HG02884 (cell line): ENCODE data around the gene GRK2.
"Not testable (repeated sequence)": the region's sequence is repeated elsewhere in the genome, so short reads cannot be mapped to it uniquely, and the experiment has no call there.

Source experiments
- ATAC-seq: cut with Tn5 transposase; IDR thresholded peaks from one replicate; pipeline ENCODE4 v1.9.1; 2021; ENCODE audit warnings: mild to moderate bottlenecking, moderate library complexity; ENCODE audit not compliant: unreplicated experiment

The GRK2 gene

GRCh38 chr11:67253872-67254624, 12.2 kb upstream of the GRK2 start:
- no peak for ATAC-seq

GRCh38 chr11:67254798-67255197, 11.5 kb upstream of the GRK2 start:
- no peak for ATAC-seq

GRCh38 chr11:67255353-67255752, 10.9 kb upstream of the GRK2 start:
- no peak for ATAC-seq

GRCh38 chr11:67255864-67256263, 10.4 kb upstream of the GRK2 start:
- no peak for ATAC-seq

GRCh38 chr11:67256477-67257135, 9.7 kb upstream of the GRK2 start:
- ATAC-seq: no peak

- ATAC-seq: no peak
These were observed 5.9 kb upstream of the GRK2 start for GRCh38 chr11:67260406-67260805.

GRCh38 chr11:67260885-67261639, 5.2 kb upstream of the GRK2 start:
- ATAC-seq: not testable (repeated sequence)

- ATAC-seq: no peak
These were observed 4.7 kb upstream of the GRK2 start for GRCh38 chr11:67261640-67261945.

- ATAC-seq: no peak
These were observed 4.2 kb upstream of the GRK2 start for GRCh38 chr11:67261946-67262681.

- ATAC-seq: no peak
These were observed 3.3 kb upstream of the GRK2 start for GRCh38 chr11:67262731-67263675.

- ATAC-seq: no peak
These were observed 2.0 kb upstream of the GRK2 start for GRCh38 chr11:67264260-67264659.

- ATAC-seq: no peak
These were observed 1.2 kb upstream of the GRK2 start for GRCh38 chr11:67264877-67265632.

- no peak for ATAC-seq
These were observed 432 bp upstream of the GRK2 start for GRCh38 chr11:67265633-67266448.

- ATAC-seq: no peak
These were observed 1.2 kb downstream of the GRK2 start for GRCh38 chr11:67267188-67268080.

GRCh38 chr11:67268081-67268961, 2.0 kb downstream of the GRK2 start:
- ATAC-seq: no peak

GRCh38 chr11:67268962-67269268, 2.6 kb downstream of the GRK2 start:
- ATAC-seq: no peak
